ENCODE data around the gene ZSCAN29. TPM values are rescaled to one million over a fixed set of nuclear protein-coding genes. Genes with fewer than 3 reads are reported as not detected.

ZSCAN29 gene
- total and polyA plus RNA-seq, 2 of the 13 experiments (the other 11 are each of a cell fraction or from before 2014, with no cell fraction given) = 8.3 to 27.4 TPM

- 0 out of 2 replicates have a peak, but pooled peaks have one; percentile 1 for TF ChIP-seq ZBTB20 (CRISPR knock-in tag; IDR thresholded peaks at IDR 0.05; ENCODE audit: borderline replicate concordance, low read depth)
- peak; percentile 2; the same call in 1 of the 2 replicates for TF ChIP-seq ZNF367 (CRISPR knock-in tag; IDR thresholded peaks at IDR 0.05; ENCODE audit: borderline replicate concordance)
- TF ChIP-seq ZBTB38 (CRISPR knock-in tag; IDR thresholded peaks at IDR 0.05) = peak; percentile 78
- TF ChIP-seq PRDM4 (CRISPR knock-in tag; IDR thresholded peaks at IDR 0.05; ENCODE audit: borderline replicate concordance) = 0 out of 2 replicates have a peak, but pooled peaks have one; percentile 6
- no peak for TF ChIP-seq ZBTB40 (IDR thresholded peaks at IDR 0.05)
- TF ChIP-seq ZBTB40 (CRISPR knock-in tag; IDR thresholded peaks at IDR 0.05) = no peak
- 0 out of 2 replicates have a peak, but pooled peaks have one; percentile 30 for TF ChIP-seq ZNF354B (CRISPR knock-in tag; IDR thresholded peaks at IDR 0.05)
- TF ChIP-seq ZNF784 (CRISPR knock-in tag; IDR thresholded peaks at IDR 0.05; ENCODE audit: borderline replicate concordance) = 0 out of 2 replicates have a peak, but pooled peaks have one; percentile 5
Measured at GRCh38 chr15:43329217-43329959, 41.5 kb downstream of the ZSCAN29 start (continued).

Measured in HepG2 (cell line).